Stimulated activated CD4-positive, alpha-beta T cell treated with anti-CD3 and anti-CD28 coated beads, Interleukin-2, amount 100 ng/mL, for 4 hours (primary cell): ENCODE data around the gene CDHR5.

Experiments used
- DNase-seq: peaks from one replicate; pipeline ENCODE4 v3.0.0-alpha.2; 2020; ENCODE audit warnings: low read depth

Gene CDHR5

DNA sequence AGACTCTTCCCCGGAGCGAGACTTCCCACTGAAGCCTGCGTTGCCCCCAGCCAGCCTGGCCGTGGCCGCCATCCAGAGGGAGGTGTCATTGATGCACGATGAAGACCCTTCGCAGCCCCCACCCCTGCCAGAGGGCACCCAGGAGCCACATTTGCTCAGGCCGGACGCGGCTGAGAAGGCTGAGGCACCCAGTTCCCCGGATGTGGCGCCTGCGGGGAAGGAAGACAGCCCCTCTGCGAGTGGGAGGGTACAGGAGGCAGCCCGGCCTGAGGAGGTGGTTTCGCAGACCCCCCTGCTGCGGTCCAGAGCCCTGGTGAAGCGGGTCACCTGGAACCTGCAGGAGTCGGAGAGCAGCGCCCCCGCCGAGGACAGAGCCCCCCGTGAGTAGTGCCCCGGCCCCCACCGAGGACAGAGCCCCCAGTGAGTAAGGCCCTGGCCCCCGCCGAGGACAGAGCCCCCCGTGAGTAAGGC lies 15.4 kb downstream of the CDHR5 start:
- DNase-seq: no peak

DNA sequence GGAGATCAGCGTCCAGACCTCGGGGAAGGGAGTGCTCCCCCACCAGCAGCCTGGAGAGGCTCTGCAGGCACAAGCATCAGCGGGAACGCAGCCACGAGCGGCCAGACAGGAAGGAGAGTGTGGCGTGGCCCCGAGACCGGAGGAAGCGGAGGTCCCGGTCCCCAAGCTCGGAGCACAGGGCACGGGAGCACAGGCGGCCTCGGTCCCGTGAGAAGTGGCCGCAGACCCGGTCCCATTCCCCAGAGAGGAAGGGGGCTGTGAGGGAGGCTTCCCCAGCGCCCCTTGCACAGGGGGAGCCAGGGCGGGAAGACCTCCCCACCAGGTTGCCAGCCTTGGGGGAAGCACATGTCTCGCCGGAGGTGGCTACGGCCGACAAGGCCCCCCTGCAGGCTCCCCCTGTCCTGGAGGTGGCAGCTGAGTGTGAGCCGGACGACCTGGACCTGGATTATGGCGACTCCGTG lies 15.9 kb downstream of the CDHR5 start:
- no peak for DNase-seq

DNA sequence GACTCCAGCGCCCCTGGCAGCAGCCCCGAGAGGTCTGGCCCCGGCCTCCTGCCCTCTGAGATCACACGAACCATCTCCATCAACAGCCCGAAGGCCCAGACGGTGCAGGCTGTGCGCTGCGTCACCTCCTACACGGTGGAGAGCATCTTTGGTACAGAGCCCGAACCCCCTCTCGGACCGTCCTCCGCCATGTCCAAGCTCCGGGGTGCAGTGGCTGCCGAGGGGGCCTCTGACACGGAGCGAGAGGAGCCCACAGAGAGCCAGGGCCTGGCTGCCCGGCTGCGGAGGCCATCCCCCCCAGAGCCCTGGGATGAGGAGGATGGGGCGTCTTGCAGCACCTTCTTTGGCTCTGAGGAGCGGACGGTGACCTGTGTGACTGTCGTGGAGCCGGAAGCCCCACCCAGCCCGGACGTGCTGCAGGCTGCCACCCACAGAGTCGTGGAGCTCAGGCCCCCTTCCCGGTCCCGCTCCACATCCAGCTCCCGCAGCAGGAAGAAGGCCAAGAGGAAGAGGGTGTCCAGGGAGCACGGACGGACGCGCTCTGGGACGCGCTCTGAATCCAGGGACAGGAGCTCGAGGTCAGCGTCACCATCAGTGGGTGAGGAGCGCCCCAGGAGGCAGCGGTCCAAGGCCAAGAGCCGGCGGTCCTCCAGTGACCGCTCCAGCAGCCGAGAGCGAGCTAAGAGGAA lies 16.6 kb downstream of the CDHR5 start:
- no peak for DNase-seq

- DNase-seq: no peak
Measured at GRCh38 chr11:607020-607780, 17.6 kb downstream of the CDHR5 start.

DNA sequence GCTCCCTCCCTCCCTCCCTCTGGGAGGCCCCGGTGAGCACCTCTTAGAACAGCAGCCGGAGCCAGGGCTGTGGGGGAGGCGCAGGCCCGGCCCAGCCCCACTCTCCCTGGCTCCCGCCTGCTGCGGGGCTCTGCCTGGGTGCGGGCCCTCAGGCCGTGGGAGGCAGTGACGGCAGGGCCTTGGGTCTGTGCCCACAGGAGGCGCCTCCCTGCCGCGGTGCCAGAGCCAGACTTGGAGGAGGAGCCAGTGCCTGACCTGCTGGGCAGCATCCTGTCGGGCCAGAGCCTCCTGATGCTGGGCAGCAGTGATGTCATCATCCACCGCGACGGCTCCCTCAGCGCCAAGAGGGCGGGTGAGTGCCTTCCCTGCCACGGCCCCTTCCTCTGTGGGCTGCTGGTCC lies 18.5 kb downstream of the CDHR5 start:
- no peak for DNase-seq

GRCh38 chr11:605286-606129 lies 19.2 kb downstream of the CDHR5 start:
- no peak for DNase-seq

DNA sequence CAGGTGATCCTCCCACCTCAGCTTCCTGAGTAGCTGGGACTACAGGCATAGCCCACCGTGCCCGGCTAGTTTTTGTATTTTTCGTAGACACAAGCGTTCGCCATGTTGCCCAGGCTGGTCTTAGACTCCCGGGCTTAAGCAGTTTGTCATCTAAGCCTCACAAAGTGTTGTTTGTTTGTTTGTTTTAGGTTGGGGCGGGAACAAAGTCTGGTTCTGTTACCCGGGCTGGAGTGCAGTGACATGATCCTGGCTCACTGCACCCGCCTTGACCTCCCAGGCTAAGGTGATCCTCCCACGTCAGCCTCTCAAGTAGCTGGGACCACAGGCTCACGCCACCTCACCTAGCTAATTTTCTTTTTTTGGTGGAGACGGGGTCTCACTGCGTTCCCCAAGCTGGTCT lies 21.6 kb downstream of the CDHR5 start:
- DNase-seq: no peak

DNA sequence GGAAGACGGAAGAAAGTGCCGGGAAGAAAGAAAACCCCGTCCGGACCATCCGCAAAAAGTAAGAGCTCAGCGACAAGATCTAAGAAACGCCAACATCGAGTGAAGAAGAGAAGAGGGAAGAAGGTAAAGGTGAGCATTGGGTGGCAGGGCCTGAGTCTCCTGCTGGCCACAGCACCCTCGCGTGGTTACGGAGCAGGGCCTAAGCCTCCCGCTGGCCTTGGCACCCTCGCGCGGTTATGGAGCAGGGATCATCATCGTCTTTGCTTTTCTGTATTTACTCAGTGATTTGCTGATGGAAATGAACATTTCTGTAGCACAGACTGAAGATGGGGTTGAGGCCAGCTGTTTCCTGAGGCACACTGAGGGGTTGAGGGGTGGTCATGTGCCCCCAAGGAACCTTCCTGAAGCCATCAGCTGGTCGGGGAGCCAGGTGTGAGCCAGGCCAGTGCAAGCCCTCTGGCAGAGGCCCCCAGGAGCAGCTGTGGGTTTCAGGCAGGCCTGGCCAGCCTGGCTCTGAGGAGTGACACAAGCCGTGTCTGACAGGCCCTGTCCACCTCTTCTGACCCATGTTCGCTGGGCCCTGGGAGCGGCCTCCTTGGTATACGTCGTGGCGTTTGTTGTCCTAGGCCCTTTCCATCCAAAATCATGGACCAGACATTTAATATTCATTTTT lies 23.0 kb downstream of the CDHR5 start:
- no peak for DNase-seq

GRCh38 chr11:598005-598680 lies 26.6 kb downstream of the CDHR5 start:
- DNase-seq: no peak

DNA sequence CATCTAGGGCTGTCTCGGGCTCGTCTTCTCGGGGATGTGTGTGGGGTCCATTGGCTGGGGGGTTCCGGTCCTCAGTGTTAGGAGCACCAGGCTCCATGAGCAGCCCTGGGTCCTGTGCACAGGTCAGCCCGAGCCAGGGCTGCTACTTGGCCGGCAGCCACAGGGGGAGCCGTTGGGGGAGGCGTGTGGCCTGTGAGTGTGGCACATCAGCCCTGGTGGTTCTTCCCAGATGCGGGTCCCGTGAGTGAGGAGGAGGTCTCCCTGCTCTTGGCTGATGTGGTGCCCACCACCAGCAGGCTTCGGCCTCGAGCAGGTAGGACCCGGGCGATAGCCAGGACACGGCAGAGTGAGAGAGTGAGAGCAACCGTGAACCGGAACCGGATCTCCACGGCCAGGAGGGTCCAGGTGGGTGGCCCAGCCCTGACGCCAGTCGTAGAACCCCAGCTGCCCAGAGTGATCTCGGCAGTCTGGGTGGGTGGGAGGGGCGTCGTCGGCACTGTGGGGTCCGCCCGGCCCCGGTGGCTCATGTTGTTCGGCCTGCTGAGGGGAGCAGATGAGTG lies 27.5 kb downstream of the CDHR5 start:
- DNase-seq: no peak

- no peak for DNase-seq
Measured at GRCh38 chr11:596374-596773, 28.4 kb downstream of the CDHR5 start.

GRCh38 chr11:595400-595799 lies 29.4 kb downstream of the CDHR5 start:
- no peak for DNase-seq

DNA sequence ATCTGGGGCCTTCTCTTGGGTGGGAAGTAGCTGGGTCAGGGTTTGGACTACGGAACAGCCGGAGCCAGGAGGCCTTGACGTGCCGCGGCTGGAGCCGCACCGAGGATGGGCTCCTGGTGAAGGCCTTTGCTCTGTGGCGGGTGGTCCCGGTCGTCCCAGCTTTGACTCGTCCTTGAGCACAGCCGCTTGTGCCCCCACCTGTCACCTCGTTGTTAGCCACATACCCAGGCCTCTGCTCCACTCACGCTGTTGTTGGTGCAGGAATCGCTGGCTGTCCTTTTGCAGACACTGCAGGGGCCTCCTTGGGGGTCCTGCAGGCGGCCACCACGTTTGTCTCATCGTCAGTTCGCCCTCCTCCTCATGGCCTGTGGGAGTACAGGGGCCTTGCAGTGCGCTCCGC lies 31.4 kb downstream of the CDHR5 start:
- DNase-seq: no peak

- no peak for DNase-seq
Measured at GRCh38 chr11:592918-593317, 31.8 kb downstream of the CDHR5 start.

DNA sequence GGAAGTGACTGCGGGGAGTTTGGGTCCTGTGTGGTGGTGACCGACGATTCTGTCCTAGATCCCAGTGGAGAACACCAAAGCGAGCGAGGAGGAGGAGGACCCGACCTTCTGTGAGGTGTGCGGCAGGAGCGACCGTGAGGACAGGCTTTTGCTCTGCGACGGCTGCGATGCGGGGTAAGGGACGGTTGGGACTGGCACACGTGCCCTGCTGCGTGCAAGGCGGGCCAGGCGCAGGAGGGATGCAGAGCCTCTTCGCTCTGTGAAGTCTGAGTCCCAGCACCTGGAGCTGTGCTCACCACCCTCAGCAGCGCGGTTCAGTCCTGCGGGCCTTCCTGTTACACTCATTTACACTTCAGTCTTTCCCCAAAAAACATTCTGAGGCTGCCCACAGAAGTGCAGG lies 32.3 kb downstream of the CDHR5 start:
- no peak for DNase-seq

- DNase-seq: no peak
Measured at GRCh38 chr11:590997-591396, 33.8 kb downstream of the CDHR5 start.

DNA sequence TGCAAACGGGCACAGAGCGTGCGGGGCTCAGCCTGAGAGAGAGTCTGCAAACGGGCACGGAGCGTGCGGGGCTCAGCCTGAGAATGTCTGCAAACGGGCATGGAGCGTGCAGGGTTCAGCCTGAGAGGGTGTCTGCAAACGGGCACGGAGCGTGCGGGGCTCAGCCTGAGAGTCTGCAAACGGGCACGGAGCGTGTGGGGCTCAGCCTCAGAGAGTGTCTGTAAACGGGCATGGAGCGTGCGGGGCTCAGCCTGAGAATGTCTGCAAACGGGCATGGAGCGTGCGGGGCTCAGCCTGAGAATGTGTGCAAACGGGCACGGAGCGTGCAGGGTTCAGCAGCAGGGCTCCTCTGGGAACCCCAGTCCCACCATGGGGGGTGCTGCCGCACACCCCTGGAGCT lies 35.0 kb downstream of the CDHR5 start:
- DNase-seq: no peak

- peak; percentile 59 for DNase-seq
Measured at GRCh38 chr11:587978-588380, 36.8 kb downstream of the CDHR5 start.

- DNase-seq: no peak
Measured at GRCh38 chr11:587546-587945, 37.2 kb downstream of the CDHR5 start.

- DNase-seq: no peak
Measured at GRCh38 chr11:586376-587316, 38.1 kb downstream of the CDHR5 start.
